ENCODE data around the gene HBS1L.

The HBS1L gene

DNA sequence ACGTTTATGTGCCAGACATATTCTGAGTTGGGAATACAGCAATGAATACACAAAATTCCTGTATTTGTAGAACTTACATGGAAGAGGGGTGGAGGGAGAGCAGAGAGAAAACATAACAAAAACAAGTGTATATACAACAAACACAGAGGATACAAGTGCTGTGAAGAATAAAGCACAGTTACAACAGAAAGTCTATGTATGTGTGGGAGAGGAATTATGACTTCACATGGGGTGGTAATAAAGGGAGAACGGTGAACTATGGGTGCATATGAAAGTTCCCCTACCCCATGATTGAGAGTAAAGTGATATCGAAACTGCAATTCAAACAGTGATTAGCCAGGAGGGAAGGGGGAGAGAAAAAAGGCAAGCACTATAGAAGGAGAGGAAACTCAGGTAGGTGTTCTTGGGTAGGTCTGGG, 24.6 kb downstream of the HBS1L start:
- ChIA-PET POLR2A (no interaction called here), CTCF (interaction anchor here (0.7 kb wide), 1 partner anchor 30 kb away, joined by 3 read pairs; no protein-coding TSS in a partner anchor)
- no peaks in the 10 kb centered on the region for H3K9me3 ChIP-seq (ENCODE audit: control insufficient read depth, insufficient read depth, low read depth, low read length)
- no peak for TF ChIP-seq ZNF16 (tag by site-specific recombination; IDR thresholded peaks at IDR 0.05; ENCODE audit: low read depth)
- TF ChIP-seq SP3 (tag by site-specific recombination; IDR thresholded peaks at IDR 0.05) = no peak
- no peak for TF ChIP-seq GLIS1 (tag by site-specific recombination; IDR thresholded peaks at IDR 0.05)
- TF ChIP-seq, protein P1, sequence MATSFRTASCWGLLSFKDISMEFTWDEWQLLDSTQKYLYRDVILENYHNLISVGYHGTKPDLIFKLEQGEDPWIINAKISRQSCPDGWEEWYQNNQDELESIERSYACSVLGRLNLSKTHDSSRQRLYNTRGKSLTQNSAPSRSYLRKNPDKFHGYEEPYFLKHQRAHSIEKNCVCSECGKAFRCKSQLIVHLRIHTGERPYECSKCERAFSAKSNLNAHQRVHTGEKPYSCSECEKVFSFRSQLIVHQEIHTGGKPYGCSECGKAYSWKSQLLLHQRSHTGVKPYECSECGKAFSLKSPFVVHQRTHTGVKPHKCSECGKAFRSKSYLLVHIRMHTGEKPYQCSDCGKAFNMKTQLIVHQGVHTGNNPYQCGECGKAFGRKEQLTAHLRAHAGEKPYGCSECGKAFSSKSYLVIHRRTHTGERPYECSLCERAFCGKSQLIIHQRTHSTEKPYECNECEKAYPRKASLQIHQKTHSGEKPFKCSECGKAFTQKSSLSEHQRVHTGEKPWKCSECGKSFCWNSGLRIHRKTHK (tag by site-specific recombination; IDR thresholded peaks at IDR 0.05) = no peak
- TF ChIP-seq ZNF777 (tag by site-specific recombination; IDR thresholded peaks at IDR 0.05; ENCODE audit: borderline replicate concordance) = no peak
- H3K4me3 ChIP-seq (ENCODE audit: low read depth, low read length) = no peak overlapping the region
- no peaks in the 10 kb centered on the region; the same call in 1 of the 2 replicates for H3K4me1 ChIP-seq (ENCODE audit: control insufficient read depth, insufficient read depth, low read length)
- H3K27ac ChIP-seq (ENCODE audit: extremely low read depth, low read depth, low read length) = no peak overlapping the region
- peaks cover 24 to 32% of the 10 kb centered on the region in 2 experiments for H3K36me3 ChIP-seq (ENCODE audit: control insufficient read depth in 2 of 2, insufficient read depth in 1 of 2, low read length in 2 of 2)

DNA sequence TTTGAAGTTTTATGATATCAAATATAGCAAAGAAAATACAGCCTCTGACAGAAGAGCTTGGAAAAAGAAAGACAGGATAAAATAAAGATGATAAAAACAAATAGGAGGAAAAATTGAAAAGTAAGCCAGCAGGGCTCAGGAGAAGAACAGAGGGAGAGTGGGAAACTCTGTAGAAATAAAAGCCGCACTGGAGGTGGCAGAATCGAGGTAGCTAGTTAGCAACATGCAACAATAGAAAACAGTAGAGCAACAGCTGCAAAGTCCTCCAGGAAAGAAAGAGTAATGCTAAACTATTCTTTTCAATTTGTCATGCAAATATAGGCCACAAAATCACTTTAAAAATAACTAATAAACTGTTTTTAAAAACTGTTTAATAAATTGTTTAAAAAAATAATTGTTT, 28.8 kb downstream of the HBS1L start:
- ChIA-PET CTCF (no interaction called here), POLR2A (no interaction called here)
- H3K27ac ChIP-seq (ENCODE audit: extremely low read depth, low read depth, low read length) = no peak overlapping the region
- TF ChIP-seq ZNF48 (tag by site-specific recombination; IDR thresholded peaks at IDR 0.05) (no peak), ZNF785 (tag by site-specific recombination; IDR thresholded peaks at IDR 0.05) (no peak), ZNF24 (tag by site-specific recombination; IDR thresholded peaks at IDR 0.05) (no peak), ZNF311 (tag by site-specific recombination; IDR thresholded peaks at IDR 0.05; ENCODE audit: borderline replicate concordance) (no peak), ZNF473 (tag by site-specific recombination; IDR thresholded peaks at IDR 0.05) (no peak)
- H3K4me3 ChIP-seq (ENCODE audit: low read depth, low read length) = no peak overlapping the region
- peaks cover 6 to 13% of the 10 kb centered on the region in 2 experiments for H3K36me3 ChIP-seq (ENCODE audit: control insufficient read depth in 2 of 2, insufficient read depth in 1 of 2, low read length in 2 of 2)
- no peaks in the 10 kb centered on the region; the same call in 1 of the 2 replicates for H3K4me1 ChIP-seq (ENCODE audit: control insufficient read depth, insufficient read depth, low read length)
- H3K9me3 ChIP-seq (ENCODE audit: control insufficient read depth, insufficient read depth, low read depth, low read length) = no peaks in the 10 kb centered on the region

DNA sequence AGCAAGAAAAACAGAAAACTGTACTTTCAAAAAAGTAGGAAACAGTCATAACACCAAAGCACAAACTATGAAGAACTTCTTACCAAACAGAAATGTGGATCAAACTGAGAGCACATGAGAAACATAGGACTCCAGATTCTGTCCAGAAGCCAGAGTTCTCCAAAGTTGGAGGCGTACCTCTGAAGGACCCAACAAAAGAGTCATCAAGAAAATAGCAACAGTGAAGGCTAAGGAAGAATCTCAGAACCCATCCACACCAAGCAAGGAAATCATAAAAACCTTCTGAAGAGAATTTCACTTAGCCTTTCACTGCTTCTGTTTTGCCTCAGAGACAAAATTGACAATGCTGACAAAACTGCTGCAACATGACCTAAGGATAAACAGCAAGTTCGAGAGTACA, 29.4 kb downstream of the HBS1L start:
- H3K4me1 ChIP-seq (ENCODE audit: control insufficient read depth, insufficient read depth, low read length) = no peaks in the 10 kb centered on the region; the same call in 1 of the 2 replicates
- POLR2A ChIA-PET = no interaction called here

More for the DNA sequence above, 29.4 kb downstream of the HBS1L start:
- CTCF ChIA-PET = no interaction called here
- Histone ChIP-seq H3K27ac (ENCODE audit: extremely low read depth, low read depth, low read length) (no peak overlapping the region), H3K4me3 (ENCODE audit: low read depth, low read length) (no peak overlapping the region), H3K9me3 (ENCODE audit: control insufficient read depth, insufficient read depth, low read depth, low read length) (no peaks in the 10 kb centered on the region), H3K36me3 (ENCODE audit: control insufficient read depth in 2 of 2, insufficient read depth in 1 of 2, low read length in 2 of 2) (peaks cover 5 to 7% of the 10 kb centered on the region in 2 experiments)
- TF ChIP-seq, protein P2, sequence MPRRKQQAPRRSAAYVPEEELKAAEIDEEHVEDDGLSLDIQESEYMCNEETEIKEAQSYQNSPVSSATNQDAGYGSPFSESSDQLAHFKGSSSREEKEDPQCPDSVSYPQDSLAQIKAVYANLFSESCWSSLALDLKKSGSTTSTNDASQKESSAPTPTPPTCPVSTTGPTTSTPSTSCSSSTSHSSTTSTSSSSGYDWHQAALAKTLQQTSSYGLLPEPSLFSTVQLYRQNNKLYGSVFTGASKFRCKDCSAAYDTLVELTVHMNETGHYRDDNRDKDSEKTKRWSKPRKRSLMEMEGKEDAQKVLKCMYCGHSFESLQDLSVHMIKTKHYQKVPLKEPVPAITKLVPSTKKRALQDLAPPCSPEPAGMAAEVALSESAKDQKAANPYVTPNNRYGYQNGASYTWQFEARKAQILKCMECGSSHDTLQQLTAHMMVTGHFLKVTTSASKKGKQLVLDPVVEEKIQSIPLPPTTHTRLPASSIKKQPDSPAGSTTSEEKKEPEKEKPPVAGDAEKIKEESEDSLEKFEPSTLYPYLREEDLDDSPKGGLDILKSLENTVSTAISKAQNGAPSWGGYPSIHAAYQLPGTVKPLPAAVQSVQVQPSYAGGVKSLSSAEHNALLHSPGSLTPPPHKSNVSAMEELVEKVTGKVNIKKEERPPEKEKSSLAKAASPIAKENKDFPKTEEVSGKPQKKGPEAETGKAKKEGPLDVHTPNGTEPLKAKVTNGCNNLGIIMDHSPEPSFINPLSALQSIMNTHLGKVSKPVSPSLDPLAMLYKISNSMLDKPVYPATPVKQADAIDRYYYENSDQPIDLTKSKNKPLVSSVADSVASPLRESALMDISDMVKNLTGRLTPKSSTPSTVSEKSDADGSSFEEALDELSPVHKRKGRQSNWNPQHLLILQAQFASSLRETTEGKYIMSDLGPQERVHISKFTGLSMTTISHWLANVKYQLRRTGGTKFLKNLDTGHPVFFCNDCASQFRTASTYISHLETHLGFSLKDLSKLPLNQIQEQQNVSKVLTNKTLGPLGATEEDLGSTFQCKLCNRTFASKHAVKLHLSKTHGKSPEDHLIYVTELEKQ (tag by site-specific recombination; IDR thresholded peaks at IDR 0.05; ENCODE audit: borderline replicate concordance) = no peak
- TF ChIP-seq, protein P3, sequence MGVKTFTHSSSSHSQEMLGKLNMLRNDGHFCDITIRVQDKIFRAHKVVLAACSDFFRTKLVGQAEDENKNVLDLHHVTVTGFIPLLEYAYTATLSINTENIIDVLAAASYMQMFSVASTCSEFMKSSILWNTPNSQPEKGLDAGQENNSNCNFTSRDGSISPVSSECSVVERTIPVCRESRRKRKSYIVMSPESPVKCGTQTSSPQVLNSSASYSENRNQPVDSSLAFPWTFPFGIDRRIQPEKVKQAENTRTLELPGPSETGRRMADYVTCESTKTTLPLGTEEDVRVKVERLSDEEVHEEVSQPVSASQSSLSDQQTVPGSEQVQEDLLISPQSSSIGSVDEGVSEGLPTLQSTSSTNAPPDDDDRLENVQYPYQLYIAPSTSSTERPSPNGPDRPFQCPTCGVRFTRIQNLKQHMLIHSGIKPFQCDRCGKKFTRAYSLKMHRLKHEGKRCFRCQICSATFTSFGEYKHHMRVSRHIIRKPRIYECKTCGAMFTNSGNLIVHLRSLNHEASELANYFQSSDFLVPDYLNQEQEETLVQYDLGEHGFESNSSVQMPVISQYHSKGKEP (tag by site-specific recombination; IDR thresholded peaks at IDR 0.05) = no peak
- TF ChIP-seq KLF9 (tag by site-specific recombination; IDR thresholded peaks at IDR 0.05; ENCODE audit: low read depth) (no peak), ZNF510 (tag by site-specific recombination; IDR thresholded peaks at IDR 0.05; ENCODE audit: insufficient replicate concordance) (no peak), ZFP37 (tag by site-specific recombination; IDR thresholded peaks at IDR 0.05) (no peak), ZNF544 (tag by site-specific recombination; IDR thresholded peaks at IDR 0.05) (no peak)
